Measurements from ENCODE around the gene ZNF831.

DNA sequence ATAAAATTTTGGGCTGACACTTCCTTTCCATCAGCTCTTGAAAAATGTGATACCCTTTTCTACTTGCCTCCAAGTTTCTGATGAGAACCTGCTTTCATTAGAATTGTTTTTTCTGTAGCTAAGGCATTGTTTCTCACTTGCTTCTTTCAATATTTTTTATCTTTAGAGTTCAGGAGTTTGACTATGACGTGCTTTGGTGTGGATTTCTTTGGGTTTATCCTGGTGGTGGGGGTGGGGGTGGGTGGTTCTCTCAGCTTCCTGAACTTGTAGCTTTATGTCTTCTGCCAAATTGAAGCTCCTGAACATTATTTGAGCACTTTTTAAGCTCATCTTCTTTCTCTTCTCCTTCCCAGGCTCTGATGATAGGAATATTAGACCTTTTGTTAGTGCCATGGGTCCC is 11.4 kb downstream of the ZNF831 start:
- TF ChIP-seq, protein P1, sequence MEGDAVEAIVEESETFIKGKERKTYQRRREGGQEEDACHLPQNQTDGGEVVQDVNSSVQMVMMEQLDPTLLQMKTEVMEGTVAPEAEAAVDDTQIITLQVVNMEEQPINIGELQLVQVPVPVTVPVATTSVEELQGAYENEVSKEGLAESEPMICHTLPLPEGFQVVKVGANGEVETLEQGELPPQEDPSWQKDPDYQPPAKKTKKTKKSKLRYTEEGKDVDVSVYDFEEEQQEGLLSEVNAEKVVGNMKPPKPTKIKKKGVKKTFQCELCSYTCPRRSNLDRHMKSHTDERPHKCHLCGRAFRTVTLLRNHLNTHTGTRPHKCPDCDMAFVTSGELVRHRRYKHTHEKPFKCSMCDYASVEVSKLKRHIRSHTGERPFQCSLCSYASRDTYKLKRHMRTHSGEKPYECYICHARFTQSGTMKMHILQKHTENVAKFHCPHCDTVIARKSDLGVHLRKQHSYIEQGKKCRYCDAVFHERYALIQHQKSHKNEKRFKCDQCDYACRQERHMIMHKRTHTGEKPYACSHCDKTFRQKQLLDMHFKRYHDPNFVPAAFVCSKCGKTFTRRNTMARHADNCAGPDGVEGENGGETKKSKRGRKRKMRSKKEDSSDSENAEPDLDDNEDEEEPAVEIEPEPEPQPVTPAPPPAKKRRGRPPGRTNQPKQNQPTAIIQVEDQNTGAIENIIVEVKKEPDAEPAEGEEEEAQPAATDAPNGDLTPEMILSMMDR (IDR thresholded peaks at IDR 0.05; ENCODE audit: insufficient read depth, low read depth, low read length), result no peak
- no peak for TF ChIP-seq EZH2 (IDR thresholded peaks at IDR 0.05; ENCODE audit: insufficient read depth, low read length)

All from astrocyte (in vitro differentiated cells and primary cell).